Progenitor cell of endocrine pancreas (in vitro differentiated cells): ENCODE measurements around the gene CMC1. TPM values are rescaled to one million over a fixed set of nuclear protein-coding genes. Genes with fewer than 3 reads are reported as not detected.

Experiments used
- DNase-seq: peaks from one replicate; pipeline ENCODE4 v3.0.0; 2021; ENCODE audit warnings: low spot score; ENCODE audit not compliant: unreplicated experiment
- H3K27ac Mint-ChIP-seq: 2 replicates; pipeline ENCODE4 v1.8.0; 2021; ENCODE audit warnings: mild to moderate bottlenecking, moderate library complexity, mixed read lengths
- H3K27me3 Mint-ChIP-seq: 2 replicates; pipeline ENCODE4 v1.8.0; 2021; ENCODE audit warnings: mixed read lengths
- H3K36me3 Mint-ChIP-seq: 2 replicates; pipeline ENCODE4 v1.8.0; 2022; ENCODE audit warnings: mixed read lengths; ENCODE audit not compliant: insufficient read depth
- H3K4me1 Mint-ChIP-seq: 2 replicates; pipeline ENCODE4 v1.8.0; 2021; ENCODE audit warnings: low read depth, mixed read lengths
- H3K4me3 Mint-ChIP-seq: 2 replicates; pipeline ENCODE4 v1.8.0; 2021; ENCODE audit warnings: low read depth, mild to moderate bottlenecking, moderate library complexity, mixed read lengths
- H3K9me3 Mint-ChIP-seq: 2 replicates; pipeline ENCODE4 v1.8.0; 2021; ENCODE audit warnings: low read depth, mixed read lengths
- CTCF ChIP-seq: fragments of 200-600 bp; sonication (generic); IDR thresholded peaks from one replicate; pipeline ENCODE4 v1.5.0; 2021; ENCODE audit warnings: antibody characterized with exemption, mild to moderate bottlenecking; ENCODE audit not compliant: unreplicated experiment
- total RNA-seq: library from RNA; stranded (reverse); gene quantifications from 2 replicates; pipeline ENCODE4 v1.2.1, GENCODE V29; 2021

CMC1 gene
- total RNA-seq, 1 donor from 2014 or later: 16.2 TPM

- no peak for TF ChIP-seq CTCF
- no peak for DNase-seq
- H3K27me3 Mint-ChIP-seq: no peaks in the 10 kb centered on the region
These were observed 22.6 kb upstream of the CMC1 start for GRCh38 chr3:28218917-28219198.

GRCh38 chr3:28224430-28224829, 17.0 kb upstream of the CMC1 start:
- TF ChIP-seq CTCF: no peak
- Mint-ChIP-seq H3K27ac (no peak overlapping the region), H3K36me3 (no peaks in the 10 kb centered on the region), H3K4me3 (no peak overlapping the region), H3K9me3 (no peaks in the 10 kb centered on the region), H3K4me1 (peaks cover 3% of the 10 kb centered on the region), H3K27me3 (no peaks in the 10 kb centered on the region)
- no peak for DNase-seq

More at GRCh38 chr3:28218917-28219198, 22.6 kb upstream of the CMC1 start:
- Mint-ChIP-seq H3K4me1 (no peaks in the 10 kb centered on the region), H3K36me3 (peaks cover 1% of the 10 kb centered on the region), H3K9me3 (peaks cover 12% of the 10 kb centered on the region), H3K27ac (no peak overlapping the region), H3K4me3 (no peak overlapping the region)

- no peak for TF ChIP-seq CTCF
- Mint-ChIP-seq H3K9me3 (no peaks in the 10 kb centered on the region), H3K4me3 (no peak overlapping the region)
These were observed 15.4 kb upstream of the CMC1 start for GRCh38 chr3:28226020-28226419.

GRCh38 chr3:28228623-28229022, 12.8 kb upstream of the CMC1 start:
- H3K9me3 Mint-ChIP-seq: no peaks in the 10 kb centered on the region
- no peak for DNase-seq
- no peaks in the 10 kb centered on the region for H3K36me3 Mint-ChIP-seq
- H3K4me1 Mint-ChIP-seq: peaks cover 7% of the 10 kb centered on the region
- H3K4me3 Mint-ChIP-seq: no peak overlapping the region
- H3K27me3 Mint-ChIP-seq: no peaks in the 10 kb centered on the region
- H3K27ac Mint-ChIP-seq: no peak overlapping the region
- no peak for TF ChIP-seq CTCF

More at GRCh38 chr3:28226020-28226419, 15.4 kb upstream of the CMC1 start:
- peaks cover 7% of the 10 kb centered on the region for H3K4me1 Mint-ChIP-seq
- H3K27me3 Mint-ChIP-seq: no peaks in the 10 kb centered on the region
- DNase-seq: no peak
- H3K27ac Mint-ChIP-seq: no peak overlapping the region
- no peaks in the 10 kb centered on the region for H3K36me3 Mint-ChIP-seq

GRCh38 chr3:28232659-28233058, 8.8 kb upstream of the CMC1 start:
- Mint-ChIP-seq H3K4me1 (peaks cover 7% of the 10 kb centered on the region), H3K9me3 (no peaks in the 10 kb centered on the region), H3K36me3 (no peaks in the 10 kb centered on the region), H3K4me3 (no peak overlapping the region), H3K27me3 (no peaks in the 10 kb centered on the region), H3K27ac (no peak overlapping the region)
- TF ChIP-seq CTCF: no peak
- no peak for DNase-seq
